Left cardiac atrium (tissue), 4 donors: ENCODE data around the gene CSK. TPM values are rescaled to one million over a fixed set of nuclear protein-coding genes. Genes with fewer than 3 reads are reported as not detected.

ENCODE experiments used
- ATAC-seq, 2 donors: fragments of 200-7000 bp; cut with Tn5 transposase; one replicate each; pipeline ENCODE4 v1.9.1; 2020; ENCODE audit warnings: mild to moderate bottlenecking in 2 of 2, moderate library complexity in 2 of 2
- DNase-seq: peaks from one replicate; pipeline ENCODE4 v3.0.0-alpha.2; 2020
- intact Hi-C, 2 donors: fragments of 100-400 bp; cut with DNase I; formaldehyde crosslinking; loops; one replicate each; pipeline versions ENCODE4 v1.14.1 to v1.15.1; 2022 to 2023
- microRNA-seq, 2 donors: library from miRNA; unstranded; fragments of <30 nt; microRNA quantifications; one replicate each; pipeline ENCODE4 v1.2.0, GENCODE V29; 2020
- total RNA-seq, 2 donors: library from RNA; stranded (reverse); fragmentation: NEBNext Ultra II Directional; extraction: Animal tissue kit (Norgen Biotek cat#: 25700); gene quantifications; one replicate each; pipeline ENCODE4 v1.2.1, GENCODE V29; 2021
- donor health status: DM: no; HTN: yes; CAD: no.
- donor health status: DM: no; HTN: yes; CAD: no; lungs with severe emphysema.
- donor health status: DM: yes; HTN: yes; CAD: no.
- donor health status: Dilated cardiomyopathy.

Gene CSK
- total RNA-seq, 2 donors from 2014 or later: 49.7 to 59.2 TPM

- intact Hi-C loops: no loop called here
- DNase-seq (no peak), ATAC-seq (no peak)
Observed at GRCh38 chr15:74845208-74845568, 63.3 kb downstream of the CSK start.

- intact Hi-C loops: no loop called here
- DNase-seq (no peak), ATAC-seq (no peak)
Observed at GRCh38 chr15:74845581-74845980, 63.7 kb downstream of the CSK start.

DNA sequence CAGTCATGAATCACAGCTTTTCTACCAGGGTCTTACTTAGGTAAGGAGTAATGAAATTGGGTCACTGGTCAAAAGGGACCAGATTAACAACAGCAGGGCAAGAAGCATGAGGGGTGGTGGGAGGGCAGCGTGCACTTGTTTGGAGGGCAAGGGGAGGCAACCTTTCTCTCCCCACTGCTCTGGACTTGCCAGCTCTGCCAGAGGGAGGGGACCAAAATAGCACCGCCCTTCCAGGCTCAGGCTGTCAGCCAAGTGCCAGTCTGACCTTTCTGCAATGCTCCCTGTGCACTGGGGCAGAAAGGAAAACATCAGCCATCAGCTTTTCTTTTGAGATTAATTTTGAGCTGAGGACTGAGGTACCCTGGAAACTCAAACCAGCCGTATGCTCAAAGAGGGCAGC lies 65.6 kb downstream of the CSK start:
- DNase-seq: no peak
- peak in 1 of 2 donors; percentile 21 for ATAC-seq
- intact Hi-C loops: no loop called here

- intact Hi-C loops: no loop called here
- ATAC-seq (no peak), DNase-seq (no peak)
Observed at GRCh38 chr15:74850393-74850792, 68.5 kb downstream of the CSK start.

GRCh38 chr15:74851960-74852359 lies 70.1 kb downstream of the CSK start:
- ATAC-seq: no peak
- intact Hi-C loops: no loop called here
- DNase-seq: no peak

Small RNA genes within 50 kb of the gene (microRNA-seq; reads per million reads assigned to microRNA genes)
- gene MIR4513: 0 reads per million in 2 donors
- gene MIR6882: 2.2 to 3.4 reads per million in 2 donors

Other genes with a start within 250 kb of the CSK start
- 1 to 10 TPM; 2.1 to 2.6 TPM for gene ARID3B, start 240.9 kb upstream of the CSK start, total RNA-seq
- 10 to 100 TPM; 44.2 to 44.3 TPM for gene CLK3, start 166.2 kb upstream of the CSK start, total RNA-seq
- 10 to 100 TPM; 19.7 to 19.8 TPM for gene EDC3, start 86.1 kb upstream of the CSK start, total RNA-seq
- under 1 TPM; 0.16 to 0.32 TPM for gene CYP1A1, start 56.6 kb upstream of the CSK start, total RNA-seq
- under 1 TPM in 1 of 2 donors, not detected in 1; 0.12 TPM for gene CYP1A2, start 33.2 kb upstream of the CSK start, total RNA-seq
- 100 to 1,000 TPM in 1 of 2 donors, 10 to 100 TPM in 1; 72.9 to 110 TPM for gene LMAN1L, start 30.8 kb downstream of the CSK start, total RNA-seq
- 10 to 100 TPM; 11.0 to 24.5 TPM for gene CPLX3, start 44.5 kb downstream of the CSK start, total RNA-seq
- 10 to 100 TPM; 35.3 to 41.4 TPM for gene ULK3, start 61.1 kb downstream of the CSK start, total RNA-seq
- 10 to 100 TPM; 63.4 to 65.2 TPM for gene SCAMP2, start 91.3 kb downstream of the CSK start, total RNA-seq
- 10 to 100 TPM; 37.6 to 42.1 TPM for gene MPI, start 108.0 kb downstream of the CSK start, total RNA-seq
- gene FAM219B, start 124.8 kb downstream of the CSK start, total RNA-seq: 100 to 1,000 TPM in 1 of 2 donors, 10 to 100 TPM in 1; 91.2 to 117 TPM
- gene COX5A, start 156.0 kb downstream of the CSK start, total RNA-seq: 100 to 1,000 TPM; 817 to 989 TPM
- gene RPP25, start 174.7 kb downstream of the CSK start, total RNA-seq: 1 to 10 TPM; 6.3 to 6.6 TPM
- gene SCAMP5, start 213.5 kb downstream of the CSK start, total RNA-seq: 1 to 10 TPM; 4.5 to 5.7 TPM
- gene PPCDC, start 241.5 kb downstream of the CSK start, total RNA-seq: 1 to 10 TPM; 5.9 to 6.8 TPM